GM12878 (cell line): ENCODE data around the gene PPP1R12B. TPM values are rescaled to one million over a fixed set of nuclear protein-coding genes. Genes with fewer than 3 reads are reported as not detected.

Experiments
- ATAC-seq: fragments of 200-7000 bp; cut with Tn5 transposase; 3 replicates; pipeline ENCODE4 v1.9.1; 2020; ENCODE audit warnings: mild to moderate bottlenecking, moderate library complexity
- BruUV-seq: library from RNA; stranded (reverse); fragments of 400-500 nt; replicated peaks from 2 replicates; lab custom pipeline; 2021; lab: Mats Ljungman, UMichigan
- CTCF ChIA-PET: fragments of 300-600 bp; sonication (Branson Sonifier 250); formaldehyde crosslinking; extraction: SDS; loops from one replicate; lab custom pipeline; 2021; ENCODE audit warnings: inconsistent platforms; lab: Yijun Ruan, JAX
- POLR2A ChIA-PET: fragments of 350-600 bp; formaldehyde crosslinking; extraction: SDS; loops from one replicate; lab custom pipeline; 2021; ENCODE audit warnings: inconsistent platforms; lab: Charles Lee
- RAD21 ChIA-PET: fragments of 300-600 bp; sonication (Branson Sonifier 250); formaldehyde crosslinking; loops from one replicate; lab custom pipeline; 2023; ENCODE audit warnings: antibody characterized with exemption; ENCODE audit not compliant: unreplicated experiment; lab: Charles Lee
- SMC1A ChIA-PET: fragments of 300-600 bp; sonication (Branson Sonifier 250); formaldehyde crosslinking; loops from one replicate; lab custom pipeline; 2023; ENCODE audit not compliant: unreplicated experiment, uncharacterized antibody; lab: Charles Lee
- DNase-seq: peaks from one replicate; pipeline ENCODE4 v3.0.0-alpha.2; 2011; ENCODE audit warnings: low read depth, low spot score
- FAIRE-seq: peaks from 3 replicates; lab custom pipeline; 2011; peaks lifted over from hg19 to GRCh38; lab: Jason Lieb, UNC
- H2AFZ ChIP-seq: 2 replicates; pipeline ENCODE4 v1.6.0; 2011; ENCODE audit warnings: low read depth, low read length, control low read depth; ENCODE audit not compliant: control insufficient read depth
- H3K27ac ChIP-seq: 2 replicates; pipeline ENCODE4 v1.5.1; 2011; ENCODE audit warnings: control low read depth; ENCODE audit not compliant: control insufficient read depth, insufficient read depth
- H3K27me3 ChIP-seq, 2 experiments: replicated peaks in 1 of 2; 2 replicates each; pipeline versions ENCODE4 v1.6.0 to v1.6.1; 2011; ENCODE audit warnings: low read length in 1 of 2; ENCODE audit not compliant: control insufficient read depth in 2 of 2, insufficient read depth in 2 of 2
- H3K36me3 ChIP-seq, 2 experiments: 2 replicates each; pipeline ENCODE4 v1.5.1; 2011; ENCODE audit warnings: low read length in 1 of 2; ENCODE audit not compliant: control insufficient read depth in 2 of 2, insufficient read depth in 2 of 2
- H3K4me1 ChIP-seq: 2 replicates; pipeline ENCODE4 v1.6.1; 2011; ENCODE audit warnings: mild to moderate bottlenecking, low read length, moderate library complexity, mixed read lengths; ENCODE audit not compliant: control insufficient read depth, insufficient read depth
- H3K4me2 ChIP-seq: 2 replicates; pipeline ENCODE4 v1.6.0; 2011; ENCODE audit warnings: control low read depth; ENCODE audit not compliant: control insufficient read depth, insufficient read depth
- H3K4me3 ChIP-seq: fragments of 200-600 bp; sonication (generic); 2 replicates; pipeline ENCODE4 v1.5.1; 2016
- H3K79me2 ChIP-seq: 2 replicates; pipeline ENCODE4 v1.6.0; 2011; ENCODE audit warnings: low read length; ENCODE audit not compliant: control insufficient read depth, insufficient read depth
- H3K9ac ChIP-seq: 2 replicates; pipeline ENCODE4 v1.8.0; 2011; ENCODE audit warnings: low read length, control low read depth, mixed read lengths; ENCODE audit not compliant: control insufficient read depth, insufficient read depth
- H3K9me3 ChIP-seq: replicated peaks from 3 replicates; pipeline ENCODE4 v1.5.1; 2011; ENCODE audit warnings: mild to moderate bottlenecking, low read length; ENCODE audit not compliant: control insufficient read depth, insufficient read depth
- H4K20me1 ChIP-seq: 2 replicates; pipeline ENCODE4 v1.6.0; 2011; ENCODE audit not compliant: control insufficient read depth, insufficient read depth
- CHD4 ChIP-seq: fragments of 200-600 bp; sonication (generic); IDR thresholded peaks from 2 replicates; pipeline ENCODE4 v1.6.1; 2016; ENCODE audit warnings: mild to moderate bottlenecking
- CREB1 ChIP-seq: IDR thresholded peaks from 2 replicates; pipeline ENCODE4 v1.6.1; 2012; ENCODE audit warnings: low read depth, mild to moderate bottlenecking, inconsistent platforms
- GABPA ChIP-seq: IDR thresholded peaks from 2 replicates; pipeline ENCODE4 v1.6.1; 2014; ENCODE audit warnings: antibody characterized with exemption, low read depth, mild to moderate bottlenecking, inconsistent platforms
- IKZF2 ChIP-seq, 2 experiments: fragments of 450-650 bp; IDR thresholded peaks; 2 replicates each; pipeline ENCODE4 v1.6.1; 2017; ENCODE audit warnings: mild to moderate bottlenecking in 2 of 2, moderate library complexity in 2 of 2
- NR2C1 ChIP-seq: fragments of 450-650 bp; IDR thresholded peaks from 2 replicates; pipeline ENCODE4 v1.6.1; 2017; ENCODE audit warnings: antibody characterized with exemption, mild to moderate bottlenecking, moderate library complexity
- NR2C2 ChIP-seq: IDR thresholded peaks from 2 replicates; pipeline ENCODE4 v1.6.1; 2011; ENCODE audit warnings: borderline replicate concordance, low read depth; ENCODE audit not compliant: control insufficient read depth, insufficient read length
- NR2F1 ChIP-seq: fragments of 450-650 bp; conservative IDR thresholded peaks from 2 replicates; pipeline ENCODE4 v1.6.1; 2017; ENCODE audit warnings: mild to moderate bottlenecking
- POLR2AphosphoS2 ChIP-seq: IDR thresholded peaks from 2 replicates; pipeline ENCODE4 v1.6.1; 2011; ENCODE audit warnings: low read depth, mild to moderate bottlenecking, low read length, improper control_type of control experiment, moderate library complexity
- RB1 ChIP-seq: fragments of 450-650 bp; formaldehyde crosslinking; IDR thresholded peaks from 2 replicates; pipeline ENCODE4 v1.6.1; 2017; ENCODE audit warnings: mild to moderate bottlenecking, borderline replicate concordance
- TAF1 ChIP-seq: IDR thresholded peaks from 2 replicates; pipeline ENCODE4 v1.6.1; 2011; ENCODE audit warnings: mild to moderate bottlenecking, low read depth, low read length, borderline replicate concordance
- TCF3 ChIP-seq: IDR thresholded peaks from 2 replicates; pipeline ENCODE4 v1.6.1; 2012; ENCODE audit warnings: low read depth, mild to moderate bottlenecking, low read length, borderline replicate concordance; ENCODE audit not compliant: insufficient read depth
- TCF7 ChIP-seq: IDR thresholded peaks from 2 replicates; pipeline ENCODE4 v1.6.1; 2014; ENCODE audit warnings: antibody characterized with exemption, borderline replicate concordance
- ZNF592 ChIP-seq: fragments of 450-650 bp; IDR thresholded peaks from 2 replicates; pipeline ENCODE4 v1.6.1; 2017; ENCODE audit warnings: mild to moderate bottlenecking, moderate library complexity
- ZNF622 ChIP-seq: fragments of 450-650 bp; IDR thresholded peaks from 2 replicates; pipeline ENCODE4 v1.6.1; 2017; ENCODE audit warnings: mild to moderate bottlenecking, inconsistent platforms
- ZSCAN29 ChIP-seq: fragments of 450-650 bp; IDR thresholded peaks from 2 replicates; pipeline ENCODE4 v1.6.1; 2017; ENCODE audit warnings: mild to moderate bottlenecking, moderate library complexity
- WGBS: methylation state at CpG from one replicate; pipeline ENCODE4 v1.1.6; 2016; ENCODE audit warnings: low lambda C conversion rate; ENCODE audit not compliant: insufficient replicate concordance, insufficient coverage; ENCODE audit errors: missing lambda C conversion rate; 5-methylcytosine and 5-hydroxymethylcytosine counted together
- in situ Hi-C: fragments of 300-500 bp; cut with MboI; formaldehyde crosslinking; loops from 9 replicates; pipeline ENCODE4 v1.14.3; 2018; ENCODE audit warnings: mixed read lengths
- intact Hi-C: fragments of 100-400 bp; cut with micrococcal nuclease; formaldehyde crosslinking; loops from one replicate; pipeline ENCODE4 v1.14.2; 2022; ENCODE audit not compliant: unreplicated experiment
- polyA plus RNA-seq, 11 experiments: library from polyadenylated mRNA; depleted of rRNA in 4 of 11; unstranded in 6 of 11; stranded (reverse) in 5 of 11; fragments of >200 nt; fragmentation: Nextera tagmentation in 4 of 11; fragmentation: Illumina TruSeq in 1 of 11; extraction: Ambion mirVana in 4 of 11; extraction: Trizol in 1 of 11; gene quantifications; 1 replicate in 1 of 11; 2 replicates in 10 of 11; pipeline versions ENCODE4 v1.2.1 to v1.2.3, GENCODE V29; 2011 to 2016; ENCODE audit warnings: inconsistent platforms in 2 of 11, missing spikeins in 2 of 11, low read depth in 1 of 11
- total RNA-seq, 4 experiments: library from RNA; depleted of rRNA in 3 of 4; stranded (reverse); fragments of >200 nt in 3 of 4; fragmentation: Illumina TruSeq in 1 of 4; extraction: Trizol in 1 of 4; gene quantifications; 2 replicates each; pipeline versions ENCODE4 v1.2.1 to v1.2.3, GENCODE V29; 2013 to 2021
- TF ChIP-seq, protein P1 (sequence below): IDR thresholded peaks from 2 replicates; pipeline ENCODE4 v1.6.1; 2012; ENCODE audit warnings: mild to moderate bottlenecking, low read depth, low read length
- TF ChIP-seq, protein P2 (sequence below): fragments of 450-650 bp; conservative IDR thresholded peaks from 2 replicates; pipeline ENCODE4 v1.6.1; 2017; ENCODE audit warnings: mild to moderate bottlenecking, moderate library complexity

The PPP1R12B gene
- total and polyA plus RNA-seq, 10 of the 15 experiments (the other 5 are each of a cell fraction or from before 2014, with no cell fraction given), result 0.29 to 9.4 (median 4.7) TPM

DNA sequence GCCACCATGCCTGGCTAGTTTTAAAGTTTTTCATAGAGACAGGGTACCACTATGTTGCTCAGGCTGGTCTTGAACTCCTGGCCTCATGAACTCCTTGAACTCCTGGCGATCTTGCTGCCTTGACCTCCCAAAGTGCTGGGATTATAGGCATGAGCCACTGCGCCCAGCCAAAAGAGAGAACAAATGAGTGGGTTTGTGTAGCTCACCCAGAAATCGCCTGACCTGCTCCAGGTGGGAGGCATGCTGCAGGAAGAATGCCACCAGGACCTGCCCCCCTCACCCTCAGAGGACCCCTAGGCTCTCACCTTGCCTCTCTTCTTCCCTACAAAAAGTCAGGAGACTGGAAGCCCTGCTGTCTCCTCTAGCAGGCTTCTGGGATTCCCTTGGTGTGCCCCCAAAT lies 272.9 kb downstream of the PPP1R12B start:
- DNase-seq, result no peak
- FAIRE-seq, result no peak
- Histone ChIP-seq H4K20me1 (no peaks in the 10 kb centered on the region; the same call in 1 of the 2 replicates), H3K79me2 (no peaks in the 10 kb centered on the region), H3K4me1 (peaks cover 28% of the 10 kb centered on the region), H3K4me2 (no peak overlapping the region), H3K27me3 (no peaks in the 10 kb centered on the region), H3K4me3 (no peak overlapping the region), H2AFZ (no peak overlapping the region), H3K27ac (no peak overlapping the region), H3K9ac (no peak overlapping the region), H3K9me3 (no peaks in the 10 kb centered on the region), H3K36me3 (no peaks in the 10 kb centered on the region)
- in situ Hi-C loops, result no loop called here
- no TSS peak for BruUV-seq
- SMC1A ChIA-PET, result interaction anchor here (1.2 to 1.3 kb wide), 2 partner anchors 31 to 137 kb away, joined by 3 to 5 read pairs; no protein-coding TSS in a partner anchor
- CTCF ChIA-PET, result interaction anchor here (1.0 to 1.6 kb wide), 2 partner anchors 120 to 277 kb away, joined by 3 read pairs; no protein-coding TSS in a partner anchor
- RAD21 ChIA-PET, result no interaction called here
- no peak for ATAC-seq
- POLR2A ChIA-PET, result no interaction called here
- intact Hi-C loops, result no loop called here
- 56% methylated on average over 3 of the region's 3 CpGs for WGBS
- TF ChIP-seq NR2F1, result no peak
- no peak for TF ChIP-seq NR2C1
- no peak for TF ChIP-seq CREB1
- TF ChIP-seq ZNF622, result no peak
- TF ChIP-seq CHD4, result no peak
- no peak for TF ChIP-seq POLR2AphosphoS2
- no peak for TF ChIP-seq GABPA
- TF ChIP-seq IKZF2 (IDR thresholded peaks at IDR 0.05), result no peak
- TF ChIP-seq ZSCAN29, result no peak
- no peak for TF ChIP-seq TAF1
- TF ChIP-seq NR2C2, result no peak
- no peak for TF ChIP-seq TCF3
- no peak for TF ChIP-seq RB1
- TF ChIP-seq, protein P1, sequence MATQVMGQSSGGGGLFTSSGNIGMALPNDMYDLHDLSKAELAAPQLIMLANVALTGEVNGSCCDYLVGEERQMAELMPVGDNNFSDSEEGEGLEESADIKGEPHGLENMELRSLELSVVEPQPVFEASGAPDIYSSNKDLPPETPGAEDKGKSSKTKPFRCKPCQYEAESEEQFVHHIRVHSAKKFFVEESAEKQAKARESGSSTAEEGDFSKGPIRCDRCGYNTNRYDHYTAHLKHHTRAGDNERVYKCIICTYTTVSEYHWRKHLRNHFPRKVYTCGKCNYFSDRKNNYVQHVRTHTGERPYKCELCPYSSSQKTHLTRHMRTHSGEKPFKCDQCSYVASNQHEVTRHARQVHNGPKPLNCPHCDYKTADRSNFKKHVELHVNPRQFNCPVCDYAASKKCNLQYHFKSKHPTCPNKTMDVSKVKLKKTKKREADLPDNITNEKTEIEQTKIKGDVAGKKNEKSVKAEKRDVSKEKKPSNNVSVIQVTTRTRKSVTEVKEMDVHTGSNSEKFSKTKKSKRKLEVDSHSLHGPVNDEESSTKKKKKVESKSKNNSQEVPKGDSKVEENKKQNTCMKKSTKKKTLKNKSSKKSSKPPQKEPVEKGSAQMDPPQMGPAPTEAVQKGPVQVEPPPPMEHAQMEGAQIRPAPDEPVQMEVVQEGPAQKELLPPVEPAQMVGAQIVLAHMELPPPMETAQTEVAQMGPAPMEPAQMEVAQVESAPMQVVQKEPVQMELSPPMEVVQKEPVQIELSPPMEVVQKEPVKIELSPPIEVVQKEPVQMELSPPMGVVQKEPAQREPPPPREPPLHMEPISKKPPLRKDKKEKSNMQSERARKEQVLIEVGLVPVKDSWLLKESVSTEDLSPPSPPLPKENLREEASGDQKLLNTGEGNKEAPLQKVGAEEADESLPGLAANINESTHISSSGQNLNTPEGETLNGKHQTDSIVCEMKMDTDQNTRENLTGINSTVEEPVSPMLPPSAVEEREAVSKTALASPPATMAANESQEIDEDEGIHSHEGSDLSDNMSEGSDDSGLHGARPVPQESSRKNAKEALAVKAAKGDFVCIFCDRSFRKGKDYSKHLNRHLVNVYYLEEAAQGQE, result no peak
- TF ChIP-seq, protein P2, sequence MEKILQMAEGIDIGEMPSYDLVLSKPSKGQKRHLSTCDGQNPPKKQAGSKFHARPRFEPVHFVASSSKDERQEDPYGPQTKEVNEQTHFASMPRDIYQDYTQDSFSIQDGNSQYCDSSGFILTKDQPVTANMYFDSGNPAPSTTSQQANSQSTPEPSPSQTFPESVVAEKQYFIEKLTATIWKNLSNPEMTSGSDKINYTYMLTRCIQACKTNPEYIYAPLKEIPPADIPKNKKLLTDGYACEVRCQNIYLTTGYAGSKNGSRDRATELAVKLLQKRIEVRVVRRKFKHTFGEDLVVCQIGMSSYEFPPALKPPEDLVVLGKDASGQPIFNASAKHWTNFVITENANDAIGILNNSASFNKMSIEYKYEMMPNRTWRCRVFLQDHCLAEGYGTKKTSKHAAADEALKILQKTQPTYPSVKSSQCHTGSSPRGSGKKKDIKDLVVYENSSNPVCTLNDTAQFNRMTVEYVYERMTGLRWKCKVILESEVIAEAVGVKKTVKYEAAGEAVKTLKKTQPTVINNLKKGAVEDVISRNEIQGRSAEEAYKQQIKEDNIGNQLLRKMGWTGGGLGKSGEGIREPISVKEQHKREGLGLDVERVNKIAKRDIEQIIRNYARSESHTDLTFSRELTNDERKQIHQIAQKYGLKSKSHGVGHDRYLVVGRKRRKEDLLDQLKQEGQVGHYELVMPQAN, result no peak
- no peak for TF ChIP-seq ZNF592
- TF ChIP-seq TCF7, result no peak
